Right lobe of liver (tissue), 6 donors: ENCODE results near the gene HYLS1. TPM values are rescaled to one million over a fixed set of nuclear protein-coding genes. Genes with fewer than 3 reads are reported as not detected.

Source experiments
- ATAC-seq, 4 donors: fragments of 200-7000 bp; cut with Tn5 transposase; one replicate each; pipeline ENCODE4 v1.9.1; 2020; ENCODE audit warnings: mild to moderate bottlenecking in 4 of 4, moderate library complexity in 4 of 4
- DNase-seq, 3 donors: peaks; one replicate each; pipeline ENCODE4 v3.0.0-alpha.2; 2020
- H3K27ac ChIP-seq, 3 donors: fragments of 200-600 bp; one replicate each; pipeline ENCODE4 v1.8.0; 2022
- H3K27me3 ChIP-seq, 2 donors: fragments of 200-600 bp; one replicate each; pipeline ENCODE4 v1.8.0; 2022
- H3K36me3 ChIP-seq, 4 donors: fragments of 200-600 bp; sonication (generic) in 1 of 4; one replicate each; pipeline versions ENCODE4 v1.5.1 to v1.8.0; 2017 to 2022; ENCODE audit warnings: control low read depth in 1 of 4
- H3K4me1 ChIP-seq, 4 donors: fragments of 200-600 bp; sonication (generic) in 1 of 4; one replicate each; pipeline versions ENCODE4 v1.5.1 to v1.8.0; 2017 to 2022; ENCODE audit warnings: control low read depth in 1 of 4
- H3K4me3 ChIP-seq, 3 donors: fragments of 200-600 bp; one replicate each; pipeline ENCODE4 v1.8.0; 2022
- H3K9me3 ChIP-seq, 4 donors: fragments of 200-600 bp; sonication (generic) in 1 of 4; one replicate each; pipeline versions ENCODE4 v1.5.1 to v1.8.0; 2017 to 2022; ENCODE audit warnings: control low read depth in 1 of 4
- POLR2A ChIP-seq: fragments of 450-650 bp; IDR thresholded peaks from one replicate; pipeline ENCODE4 v1.6.1; 2017; ENCODE audit warnings: antibody characterized with exemption, mild to moderate bottlenecking
- WGBS: methylation state at CpG from one replicate; pipeline ENCODE4 v1.1.6; 2018; ENCODE audit warnings: low coverage, low lambda C conversion rate; ENCODE audit not compliant: insufficient coverage; ENCODE audit errors: missing lambda C conversion rate; 5-methylcytosine and 5-hydroxymethylcytosine counted together
- intact Hi-C, 2 donors: fragments of 100-400 bp; cut with DNase I; formaldehyde crosslinking; loops; one replicate each; pipeline versions ENCODE4 v1.11.2 to v1.14.1; 2022
- total RNA-seq, 6 experiments: library from RNA; depleted of rRNA in 2 of 6; stranded (reverse); fragments of >200 nt in 2 of 6; fragmentation: NEBNext Ultra II Directional in 3 of 6; extraction: Animal tissue kit (Norgen Biotek cat#: 25700) in 3 of 6; gene quantifications; one replicate each; pipeline versions ENCODE4 v1.1.0 to v1.2.4, GENCODE V29; 2016 to 2023
- TF ChIP-seq, protein P1 (sequence below), 4 donors: fragments of 200-600 bp in 3 of 4; fragments of 450-650 bp in 1 of 4; IDR thresholded peaks; one replicate each; pipeline versions ENCODE4 v1.5.1 to v1.8.0; 2016 to 2022; ENCODE audit warnings: antibody characterized with exemption in 4 of 4, mild to moderate bottlenecking in 2 of 4
- donor health status: DM: no; HTN: yes; CAD: no.
- donor health status: DM: no; HTN: no; CAD: no.
- donor health status: DM: no; HTN: no; CAD: no.
- donor health status: DM: no; HTN: yes; CAD: no.
- donor health status: DM: no; HTN: yes; CAD: no.

HYLS1 gene
- total RNA-seq, 6 experiments from 2014 or later: 1.7 to 3.5 (median 3.2) TPM

GRCh38 chr11:125933030-125933813 is 45.8 kb downstream of the HYLS1 start:
- no peak for DNase-seq
- H3K27ac ChIP-seq: no peak overlapping the region
- H3K27me3 ChIP-seq: no peaks in the 10 kb centered on the region
- H3K9me3 ChIP-seq: no peaks in the 10 kb centered on the region
- no peak for TF ChIP-seq POLR2A
- TF ChIP-seq, protein P1, sequence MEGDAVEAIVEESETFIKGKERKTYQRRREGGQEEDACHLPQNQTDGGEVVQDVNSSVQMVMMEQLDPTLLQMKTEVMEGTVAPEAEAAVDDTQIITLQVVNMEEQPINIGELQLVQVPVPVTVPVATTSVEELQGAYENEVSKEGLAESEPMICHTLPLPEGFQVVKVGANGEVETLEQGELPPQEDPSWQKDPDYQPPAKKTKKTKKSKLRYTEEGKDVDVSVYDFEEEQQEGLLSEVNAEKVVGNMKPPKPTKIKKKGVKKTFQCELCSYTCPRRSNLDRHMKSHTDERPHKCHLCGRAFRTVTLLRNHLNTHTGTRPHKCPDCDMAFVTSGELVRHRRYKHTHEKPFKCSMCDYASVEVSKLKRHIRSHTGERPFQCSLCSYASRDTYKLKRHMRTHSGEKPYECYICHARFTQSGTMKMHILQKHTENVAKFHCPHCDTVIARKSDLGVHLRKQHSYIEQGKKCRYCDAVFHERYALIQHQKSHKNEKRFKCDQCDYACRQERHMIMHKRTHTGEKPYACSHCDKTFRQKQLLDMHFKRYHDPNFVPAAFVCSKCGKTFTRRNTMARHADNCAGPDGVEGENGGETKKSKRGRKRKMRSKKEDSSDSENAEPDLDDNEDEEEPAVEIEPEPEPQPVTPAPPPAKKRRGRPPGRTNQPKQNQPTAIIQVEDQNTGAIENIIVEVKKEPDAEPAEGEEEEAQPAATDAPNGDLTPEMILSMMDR (IDR thresholded peaks at IDR 0.05): no peak
- WGBS: 49% methylated on average over 8 of the region's 12 CpGs
- H3K36me3 ChIP-seq: no peaks in the 10 kb centered on the region
- intact Hi-C loops: no loop called here
- no peak overlapping the region for H3K4me3 ChIP-seq
- H3K4me1 ChIP-seq: no peaks in the 10 kb centered on the region
- ATAC-seq: no peak

DNA sequence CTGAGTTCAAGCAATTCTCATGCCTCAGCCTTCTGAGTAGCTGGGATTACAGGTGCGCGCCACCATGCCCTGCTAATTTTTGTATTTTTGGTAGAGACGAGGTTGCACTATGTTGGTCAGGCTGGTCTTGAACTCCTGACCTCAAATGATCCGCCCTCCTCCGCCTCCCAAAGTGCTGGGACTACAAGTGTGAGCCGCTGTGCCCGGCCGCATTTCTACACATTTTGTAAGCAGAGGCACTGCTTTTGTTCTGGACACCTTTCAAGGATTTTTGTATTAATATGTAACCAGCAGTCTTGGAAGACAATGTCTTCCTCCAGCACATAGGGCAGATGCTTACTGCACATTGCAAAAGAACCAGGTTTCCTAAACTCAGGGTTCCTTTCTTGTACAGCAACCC is 47.0 kb downstream of the HYLS1 start:
- 88% methylated on average over 8 of the region's 8 CpGs for WGBS
- Histone ChIP-seq H3K27ac (no peak overlapping the region), H3K4me1 (no peaks in the 10 kb centered on the region), H3K4me3 (no peak overlapping the region), H3K36me3 (no peaks in the 10 kb centered on the region), H3K27me3 (no peaks in the 10 kb centered on the region), H3K9me3 (no peaks in the 10 kb centered on the region)
- no peak for TF ChIP-seq POLR2A
- TF ChIP-seq, protein P1 (IDR thresholded peaks at IDR 0.05): no peak
- intact Hi-C loops: no loop called here
- DNase-seq: no peak
- no peak for ATAC-seq

DNA sequence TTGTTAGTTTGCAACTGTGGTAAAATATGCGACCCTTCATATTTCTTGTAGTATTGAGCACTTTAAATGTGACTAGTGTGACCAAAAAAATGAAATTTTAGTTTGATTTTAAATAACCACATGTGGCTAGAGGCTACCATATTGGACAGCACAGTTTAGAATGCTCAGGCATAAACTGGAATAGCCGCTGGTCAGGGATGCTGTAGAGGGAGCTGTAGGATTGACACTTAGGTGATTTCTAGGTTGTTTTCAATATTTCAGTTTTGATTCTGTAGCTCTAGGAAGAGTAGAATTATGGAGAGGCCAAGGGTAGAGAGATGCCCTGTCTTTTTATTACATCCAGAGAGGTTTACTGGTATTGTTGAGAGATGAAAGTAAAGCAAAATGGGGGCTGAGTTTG is 47.6 kb downstream of the HYLS1 start:
- Histone ChIP-seq H3K9me3 (no peaks in the 10 kb centered on the region), H3K36me3 (no peaks in the 10 kb centered on the region), H3K4me3 (no peak overlapping the region), H3K27ac (no peak overlapping the region), H3K4me1 (no peaks in the 10 kb centered on the region), H3K27me3 (no peaks in the 10 kb centered on the region)
- DNase-seq (no peak), ATAC-seq (no peak)
- WGBS: 83% methylated on average over 2 of the region's 2 CpGs
- intact Hi-C loops: no loop called here
- TF ChIP-seq, protein P1 (IDR thresholded peaks at IDR 0.05): no peak
- no peak for TF ChIP-seq POLR2A

- Histone ChIP-seq H3K4me3 (no peak overlapping the region), H3K4me1 (no peaks in the 10 kb centered on the region), H3K9me3 (no peaks in the 10 kb centered on the region), H3K27me3 (no peaks in the 10 kb centered on the region), H3K27ac (no peak overlapping the region), H3K36me3 (no peaks in the 10 kb centered on the region)
- no peak for TF ChIP-seq POLR2A
- TF ChIP-seq, protein P1 (IDR thresholded peaks at IDR 0.05): no peak
- intact Hi-C loops: no loop called here
- DNase-seq: no peak
- WGBS: 80% methylated on average over 6 of the region's 12 CpGs
- no peak for ATAC-seq
Observed at GRCh38 chr11:125935618-125936199, 48.2 kb downstream of the HYLS1 start.
